HG02759 (cell line): ENCODE results near the gene SPINK5.
"Not testable (repeated sequence)": the region's sequence is repeated elsewhere in the genome, so short reads cannot be mapped to it uniquely, and the experiment has no call there.

Experiments
- ATAC-seq: cut with Tn5 transposase; IDR thresholded peaks from one replicate; pipeline ENCODE4 v1.9.1; 2021; ENCODE audit warnings: mild to moderate bottlenecking, moderate library complexity; ENCODE audit not compliant: unreplicated experiment

SPINK5 gene, protein sequence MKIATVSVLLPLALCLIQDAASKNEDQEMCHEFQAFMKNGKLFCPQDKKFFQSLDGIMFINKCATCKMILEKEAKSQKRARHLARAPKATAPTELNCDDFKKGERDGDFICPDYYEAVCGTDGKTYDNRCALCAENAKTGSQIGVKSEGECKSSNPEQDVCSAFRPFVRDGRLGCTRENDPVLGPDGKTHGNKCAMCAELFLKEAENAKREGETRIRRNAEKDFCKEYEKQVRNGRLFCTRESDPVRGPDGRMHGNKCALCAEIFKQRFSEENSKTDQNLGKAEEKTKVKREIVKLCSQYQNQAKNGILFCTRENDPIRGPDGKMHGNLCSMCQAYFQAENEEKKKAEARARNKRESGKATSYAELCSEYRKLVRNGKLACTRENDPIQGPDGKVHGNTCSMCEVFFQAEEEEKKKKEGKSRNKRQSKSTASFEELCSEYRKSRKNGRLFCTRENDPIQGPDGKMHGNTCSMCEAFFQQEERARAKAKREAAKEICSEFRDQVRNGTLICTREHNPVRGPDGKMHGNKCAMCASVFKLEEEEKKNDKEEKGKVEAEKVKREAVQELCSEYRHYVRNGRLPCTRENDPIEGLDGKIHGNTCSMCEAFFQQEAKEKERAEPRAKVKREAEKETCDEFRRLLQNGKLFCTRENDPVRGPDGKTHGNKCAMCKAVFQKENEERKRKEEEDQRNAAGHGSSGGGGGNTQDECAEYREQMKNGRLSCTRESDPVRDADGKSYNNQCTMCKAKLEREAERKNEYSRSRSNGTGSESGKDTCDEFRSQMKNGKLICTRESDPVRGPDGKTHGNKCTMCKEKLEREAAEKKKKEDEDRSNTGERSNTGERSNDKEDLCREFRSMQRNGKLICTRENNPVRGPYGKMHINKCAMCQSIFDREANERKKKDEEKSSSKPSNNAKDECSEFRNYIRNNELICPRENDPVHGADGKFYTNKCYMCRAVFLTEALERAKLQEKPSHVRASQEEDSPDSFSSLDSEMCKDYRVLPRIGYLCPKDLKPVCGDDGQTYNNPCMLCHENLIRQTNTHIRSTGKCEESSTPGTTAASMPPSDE

DNA sequence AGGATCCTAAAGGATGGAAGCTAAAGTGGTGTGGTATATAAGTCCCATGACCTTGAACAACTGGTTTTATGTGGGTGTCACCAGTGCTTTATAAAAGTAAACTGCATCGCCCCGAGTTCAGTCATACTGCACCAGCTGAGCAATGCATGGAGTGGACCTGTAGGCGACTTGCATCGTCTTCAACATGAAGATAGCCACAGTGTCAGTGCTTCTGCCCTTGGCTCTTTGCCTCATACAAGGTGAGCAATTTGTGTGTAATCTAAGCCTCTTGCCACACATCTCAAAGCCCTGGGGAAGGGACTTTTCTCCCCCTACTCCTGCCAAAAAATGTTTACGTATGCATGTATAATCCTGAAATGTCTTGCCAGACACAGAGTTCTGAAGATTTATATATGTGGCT, at the start of gene SPINK5:
SPINK5 (plus strand) TSS at position 120 of the 400 bp plus-strand sequence; CDS start at position 185, 65 bp downstream.
- ATAC-seq = no peak

DNA sequence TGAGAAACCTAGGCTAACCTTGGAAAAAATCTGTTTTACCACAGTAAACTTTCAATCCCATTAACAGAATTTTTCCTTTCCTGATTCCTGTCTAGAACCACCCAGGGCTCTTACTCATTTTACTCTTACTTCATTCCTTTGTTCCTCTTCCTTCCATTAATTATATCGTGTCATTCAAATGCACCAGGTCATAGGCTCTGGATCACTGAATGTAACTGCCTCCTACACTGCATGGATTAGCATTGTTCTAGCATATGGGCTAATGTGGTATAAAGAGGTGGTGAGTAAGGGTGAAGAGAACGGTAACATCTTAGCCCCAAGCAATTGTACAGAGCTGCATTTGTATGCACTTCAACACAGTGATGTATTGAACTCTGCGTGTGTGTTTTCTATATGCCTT, 49.5 kb upstream of the SPINK5 start:
- no peak for ATAC-seq

DNA sequence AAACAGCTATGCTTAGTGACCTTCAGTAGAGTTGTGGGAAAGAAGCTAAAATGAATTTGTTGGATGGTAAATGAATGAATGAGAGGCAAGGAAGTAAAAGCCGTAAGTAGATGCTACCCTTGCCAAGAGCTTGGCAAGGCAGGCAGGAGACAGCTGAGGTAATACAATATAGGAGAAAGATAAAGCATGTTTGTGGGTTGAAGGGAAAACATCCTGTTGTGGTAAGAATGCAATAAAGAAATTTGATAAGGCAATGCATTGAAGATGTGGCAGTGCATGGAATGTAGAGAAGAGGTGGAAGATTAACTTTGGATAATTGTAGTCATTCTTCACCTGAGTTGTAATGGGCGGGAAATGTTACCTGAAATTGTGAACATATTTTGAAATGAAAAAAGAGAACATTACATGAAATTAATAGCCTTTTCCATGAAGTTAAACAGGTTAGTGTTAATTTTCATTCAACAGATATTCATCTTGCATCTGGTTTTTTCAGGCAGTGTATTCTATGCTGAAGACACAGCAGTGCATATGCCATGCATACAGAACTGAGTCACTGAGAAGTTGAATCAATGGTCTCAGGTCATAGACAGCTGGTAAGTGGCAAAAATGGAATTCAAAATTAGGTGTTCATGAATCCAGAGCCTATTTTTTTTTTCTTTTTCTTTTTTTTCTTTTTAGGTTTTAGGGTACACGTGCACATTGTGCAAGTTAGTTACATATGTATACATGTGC, 43.4 kb upstream of the SPINK5 start:
- no peak for ATAC-seq

DNA sequence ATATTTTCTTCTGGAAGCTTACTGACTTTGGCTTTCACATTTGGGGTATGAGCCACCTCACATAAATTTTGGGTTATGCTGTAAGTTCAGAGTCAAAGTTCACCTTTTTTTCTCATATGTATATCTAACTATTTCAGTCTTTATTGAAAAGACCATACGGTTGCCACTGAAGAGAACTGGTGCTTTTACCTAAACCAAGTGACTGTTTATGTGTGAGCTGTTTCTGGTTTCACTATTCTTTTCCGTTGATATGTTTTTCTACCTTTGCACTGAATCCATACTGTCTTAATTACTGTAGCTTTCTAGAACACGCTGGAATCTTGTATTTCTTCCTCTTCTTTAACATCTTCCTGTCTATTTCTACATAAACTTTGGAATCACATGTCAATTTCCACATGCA, 36.3 kb upstream of the SPINK5 start:
- ATAC-seq = no peak

DNA sequence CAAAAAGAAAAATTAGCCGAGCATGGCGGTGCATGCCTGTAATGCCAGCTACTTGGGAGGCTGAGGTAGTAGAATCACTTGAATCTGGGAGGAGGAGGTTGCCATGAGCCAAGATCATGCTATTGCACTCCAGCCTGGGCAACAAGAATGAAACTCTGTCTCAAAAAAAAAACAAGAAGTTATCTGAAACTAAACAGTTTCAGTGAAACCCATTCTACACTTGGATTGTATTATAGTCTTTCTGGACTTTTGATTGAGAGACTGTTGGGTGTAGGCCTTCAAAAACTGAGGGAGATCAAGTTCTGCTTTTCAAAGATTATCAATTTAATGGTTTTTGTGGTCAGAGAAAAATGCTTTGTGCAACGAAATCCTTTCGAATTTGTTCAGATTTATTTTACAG, 34.6 kb upstream of the SPINK5 start:
- ATAC-seq = no peak

DNA sequence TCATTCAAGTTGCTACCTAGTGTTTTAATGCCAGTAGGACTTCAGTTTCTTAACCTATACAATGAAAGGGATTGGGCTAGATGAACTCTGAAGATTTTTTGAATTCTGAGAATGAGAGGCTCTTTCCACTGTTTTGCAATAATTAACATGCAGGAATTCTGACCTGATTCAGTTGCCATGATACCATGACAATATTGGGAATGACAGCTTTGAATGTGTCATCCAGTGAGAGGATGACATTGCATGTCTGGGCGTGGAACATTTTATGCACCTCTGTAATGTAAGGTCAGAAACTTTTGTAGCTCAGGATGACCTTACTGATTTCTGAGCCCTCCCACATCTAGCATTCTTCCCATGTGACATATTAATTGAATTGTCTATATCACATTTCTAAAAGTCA, 30.6 kb upstream of the SPINK5 start:
- no peak for ATAC-seq

DNA sequence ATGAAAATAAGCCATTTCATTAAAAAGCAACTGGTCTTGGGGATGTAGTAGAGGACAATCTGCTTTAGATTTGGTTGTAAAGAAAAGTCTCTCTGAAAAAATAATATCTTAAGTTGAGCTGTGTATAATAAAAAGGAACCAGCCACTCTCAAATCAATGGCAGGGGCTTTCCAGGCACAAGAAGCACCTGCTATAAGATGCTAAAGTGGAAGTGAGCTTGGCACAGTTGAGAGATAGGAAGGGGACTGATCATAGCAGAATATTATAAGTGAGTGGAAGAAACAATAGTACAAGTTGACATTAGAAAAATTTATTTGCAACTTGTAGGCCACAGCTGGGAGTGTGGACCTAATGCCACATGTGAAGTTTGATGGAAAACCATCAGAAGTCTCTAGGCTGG, 28.1 kb upstream of the SPINK5 start:
- no peak for ATAC-seq

DNA sequence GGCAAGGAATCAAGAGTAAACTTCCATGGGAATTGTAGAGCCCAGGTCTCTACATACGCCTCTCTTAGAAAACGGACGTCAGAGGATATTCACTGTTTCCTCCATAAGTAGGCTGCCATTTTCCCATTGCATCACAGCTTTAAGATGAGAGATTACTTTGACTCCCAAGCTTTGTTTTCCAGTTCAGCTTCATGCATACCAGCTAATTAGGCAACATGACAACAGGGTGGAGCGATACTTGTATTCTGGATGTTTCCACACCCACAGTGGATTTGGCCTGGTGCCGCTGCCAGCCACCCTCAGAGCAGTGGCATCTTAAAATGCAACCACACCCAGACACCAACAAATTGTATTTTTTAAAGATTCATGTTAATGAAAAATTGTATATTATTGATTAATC, 20.9 kb upstream of the SPINK5 start:
- no peak for ATAC-seq

DNA sequence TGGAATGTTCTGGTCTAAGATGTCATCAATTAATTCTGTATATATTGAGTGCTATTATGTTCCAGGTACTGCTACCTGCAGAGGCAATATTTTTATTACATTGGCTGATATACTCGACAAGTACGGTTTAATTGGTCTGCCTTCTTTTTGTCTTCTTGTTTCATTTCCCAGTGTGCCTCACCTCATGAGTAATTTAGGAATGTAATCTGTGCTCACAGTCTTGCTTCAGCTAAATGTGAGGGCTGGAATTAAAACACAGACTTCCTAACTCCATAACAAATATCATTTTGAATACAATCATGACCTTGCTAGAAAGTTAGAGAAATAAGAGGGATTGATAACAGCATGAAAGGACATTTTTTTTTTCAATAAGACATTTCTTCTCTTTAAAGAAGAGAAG, 20.1 kb upstream of the SPINK5 start:
- no peak for ATAC-seq

DNA sequence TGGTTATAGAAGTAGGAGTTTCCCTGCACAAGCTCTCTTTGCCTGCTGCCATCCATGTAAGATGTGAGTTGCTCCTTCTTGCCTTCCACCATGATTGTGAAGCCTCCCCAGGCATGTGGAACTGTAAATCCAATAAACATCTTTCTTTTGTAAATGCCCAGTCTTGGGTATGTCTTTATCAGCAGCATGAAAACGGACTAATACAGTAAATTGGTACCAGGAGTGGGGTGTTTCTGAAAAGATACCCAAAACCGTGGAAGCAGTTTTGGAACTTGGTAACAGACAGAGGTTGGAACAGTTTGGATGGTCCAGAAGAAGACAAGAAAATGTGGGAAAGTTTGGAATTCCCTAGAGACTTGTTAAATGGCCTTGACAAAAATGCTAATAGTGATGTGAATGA, 8.6 kb upstream of the SPINK5 start:
- not testable (repeated sequence) for ATAC-seq

DNA sequence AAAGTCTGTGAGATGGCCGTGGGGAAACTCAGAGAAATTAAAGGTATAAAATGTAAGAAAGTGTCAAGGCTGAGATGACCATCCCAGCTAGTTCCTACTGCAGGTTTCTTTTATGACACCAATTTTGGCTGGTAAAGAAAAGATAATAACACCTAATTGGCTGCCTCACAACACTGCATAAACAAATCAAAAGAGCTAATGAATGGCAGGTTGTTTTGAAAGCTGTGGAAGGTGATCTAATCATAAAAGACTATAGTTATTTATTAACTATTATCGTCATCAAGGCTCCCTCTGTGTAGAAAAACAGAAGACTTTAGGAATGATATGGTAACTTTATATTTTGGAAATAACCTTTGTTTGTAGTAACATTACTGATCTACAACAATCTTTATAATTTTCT, 3.5 kb upstream of the SPINK5 start:
- ATAC-seq = no peak

DNA sequence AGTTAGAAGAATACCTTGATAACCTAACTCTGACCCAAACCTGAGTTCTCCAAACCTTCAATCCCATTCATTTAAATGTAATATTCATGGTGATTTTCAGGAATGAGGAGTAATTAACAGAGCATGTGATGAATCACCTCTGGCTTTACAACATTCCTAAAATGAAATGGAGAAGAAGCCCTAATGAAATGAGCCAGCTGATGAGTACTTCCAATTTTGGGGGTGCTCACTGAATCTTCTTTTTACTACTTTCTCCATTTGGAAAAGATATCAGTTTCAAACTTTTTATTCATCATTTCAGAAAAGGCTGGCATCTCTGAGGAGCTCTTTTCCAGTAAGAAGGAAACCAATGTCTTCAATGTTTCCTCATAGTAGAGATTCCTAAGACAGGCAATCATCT, 2.9 kb upstream of the SPINK5 start:
- ATAC-seq = no peak

DNA sequence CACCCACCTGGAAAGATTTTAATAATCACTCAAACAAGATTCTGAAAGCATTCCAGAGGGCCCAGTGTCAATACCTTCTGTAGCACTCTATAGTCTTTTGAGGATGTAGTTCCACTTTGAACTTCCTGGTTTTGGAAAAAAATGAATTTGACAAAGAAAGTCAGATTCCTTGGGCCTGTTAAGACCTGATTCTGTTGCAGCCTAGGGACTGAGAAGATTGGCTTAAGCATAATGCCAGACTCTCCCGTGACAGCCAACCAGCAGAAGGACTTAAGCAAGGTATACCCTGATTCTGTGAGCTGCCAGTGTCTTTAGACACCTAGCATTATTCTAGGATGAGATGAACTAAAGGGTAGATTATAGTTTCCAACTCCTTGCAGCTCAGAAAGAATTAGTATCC, 6.8 kb downstream of the SPINK5 start:
- ATAC-seq = no peak

DNA sequence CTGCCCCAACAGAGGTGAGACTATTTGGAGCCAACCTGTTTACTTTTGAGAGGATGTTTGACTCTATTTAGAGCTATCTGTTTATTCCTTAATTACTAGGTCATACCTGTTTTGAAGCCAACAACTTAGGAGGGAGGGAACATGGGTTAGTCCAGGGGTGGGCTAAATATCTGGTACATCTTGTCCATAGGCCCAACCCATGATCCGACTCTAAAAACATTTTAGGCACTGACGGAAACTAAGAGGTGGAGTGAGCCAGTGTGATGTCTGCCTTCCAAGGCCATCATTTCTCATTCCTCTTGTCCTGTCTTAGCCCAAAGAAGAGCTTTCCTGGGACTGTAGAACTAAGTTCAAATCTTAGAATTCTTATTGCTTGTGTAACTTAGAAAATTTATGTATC, 8.4 kb downstream of the SPINK5 start:
- no peak for ATAC-seq

DNA sequence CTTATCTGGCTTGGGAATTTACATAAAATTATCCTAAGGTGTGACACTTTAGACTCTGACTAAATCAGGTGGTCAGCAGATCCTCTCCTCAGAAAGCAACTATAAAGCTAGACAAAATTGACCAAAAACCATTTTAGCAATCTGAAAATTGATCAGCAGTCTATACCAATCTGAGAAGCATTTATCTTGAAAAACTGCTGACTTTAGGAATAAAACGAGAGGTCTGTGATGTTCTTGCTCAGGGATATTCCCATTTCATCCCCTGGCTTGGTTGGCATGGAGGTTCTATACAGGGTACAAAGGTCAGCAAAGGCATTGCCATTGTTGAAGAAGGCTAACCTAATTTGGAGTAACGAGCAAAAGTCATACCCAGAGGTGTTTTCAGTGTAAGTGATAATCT, 11.7 kb downstream of the SPINK5 start:
- no peak for ATAC-seq

DNA sequence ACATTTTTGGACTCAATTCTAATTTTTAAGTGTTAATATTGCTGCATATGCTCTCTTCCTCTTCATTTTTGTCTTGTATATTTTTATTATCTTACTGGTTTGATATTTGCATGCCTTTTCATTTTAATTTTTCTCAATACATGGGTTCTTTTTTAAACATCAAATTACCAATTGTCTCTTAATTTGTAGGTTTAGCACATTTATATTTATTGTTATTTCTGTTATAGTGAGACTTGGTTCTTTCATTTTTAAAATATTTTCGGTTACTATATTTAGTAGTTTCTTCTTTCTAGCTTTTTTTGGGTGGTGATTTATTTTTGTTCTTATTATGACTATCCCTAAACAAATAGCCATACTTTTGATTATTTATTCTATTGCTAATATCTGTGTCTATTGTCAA, 19.4 kb downstream of the SPINK5 start:
- ATAC-seq = no peak

DNA sequence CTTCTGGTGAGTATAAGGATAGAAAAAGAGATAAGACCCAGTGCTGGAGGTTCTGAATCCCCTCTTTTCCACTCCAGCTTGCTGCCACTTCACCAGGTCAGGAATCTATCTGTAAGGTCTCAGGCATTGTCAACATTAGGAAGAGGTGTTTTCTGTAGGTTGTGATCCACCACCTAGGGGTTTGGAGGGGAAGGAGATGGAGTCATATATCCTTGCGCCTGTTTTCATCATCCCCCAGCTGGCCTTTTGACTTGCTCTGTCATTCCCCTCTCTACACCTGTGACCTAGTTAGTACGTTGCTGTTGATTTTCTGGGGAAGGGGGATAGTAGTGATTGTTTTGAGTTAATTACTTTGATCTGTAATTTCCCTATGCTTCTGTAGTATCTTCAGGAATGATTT, 20.5 kb downstream of the SPINK5 start:
- no peak for ATAC-seq

DNA sequence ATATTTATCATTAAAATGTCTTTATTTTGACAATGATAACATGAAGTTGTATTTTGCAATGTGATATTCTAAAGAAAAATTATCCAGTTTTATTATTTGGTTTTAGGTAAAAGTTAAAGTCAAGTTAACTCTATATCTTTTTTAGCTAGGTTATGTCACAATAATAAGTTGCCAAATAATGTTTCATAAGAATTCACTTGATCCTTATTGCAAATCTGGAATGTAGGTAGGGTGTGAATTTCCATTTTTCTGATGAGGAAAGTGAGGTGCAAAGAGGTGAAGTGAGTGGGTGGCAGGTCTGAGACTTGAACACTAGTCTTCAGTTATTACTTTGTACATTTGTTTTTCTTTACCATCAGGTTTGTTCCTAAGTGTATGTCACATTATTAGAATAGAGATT, 21.5 kb downstream of the SPINK5 start:
- ATAC-seq = no peak

DNA sequence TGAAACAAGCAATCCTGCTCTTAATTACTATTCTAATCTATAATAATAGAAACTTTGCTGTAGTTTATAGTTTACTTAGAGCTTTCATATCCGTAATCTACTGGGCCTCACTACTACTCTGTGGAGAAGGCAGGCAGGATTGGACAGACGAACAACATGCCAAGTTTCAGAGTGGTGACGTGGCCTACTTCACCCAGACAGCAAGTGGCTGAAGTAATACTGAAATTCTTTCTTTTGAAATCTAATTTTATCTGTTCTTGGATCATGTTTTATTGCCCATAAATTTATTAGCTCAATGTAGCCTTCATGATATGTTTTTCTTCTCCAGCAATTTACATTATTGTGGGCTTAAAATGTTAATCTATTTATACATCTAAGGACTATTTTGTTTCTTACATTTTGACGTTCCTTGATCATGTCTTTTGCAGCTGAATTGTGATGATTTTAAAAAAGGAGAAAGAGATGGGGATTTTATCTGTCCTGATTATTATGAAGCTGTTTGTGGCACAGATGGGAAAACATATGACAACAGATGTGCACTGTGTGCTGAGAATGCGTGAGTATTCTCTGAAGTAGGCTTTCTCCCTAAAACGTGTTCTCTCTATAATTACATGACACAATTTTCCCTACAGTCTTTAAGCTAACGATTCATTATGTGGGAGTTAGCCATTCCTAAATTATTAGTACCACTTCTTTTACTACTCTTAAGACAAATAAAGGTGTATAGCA, 22.4 kb downstream of the SPINK5 start:
- ATAC-seq = no peak

DNA sequence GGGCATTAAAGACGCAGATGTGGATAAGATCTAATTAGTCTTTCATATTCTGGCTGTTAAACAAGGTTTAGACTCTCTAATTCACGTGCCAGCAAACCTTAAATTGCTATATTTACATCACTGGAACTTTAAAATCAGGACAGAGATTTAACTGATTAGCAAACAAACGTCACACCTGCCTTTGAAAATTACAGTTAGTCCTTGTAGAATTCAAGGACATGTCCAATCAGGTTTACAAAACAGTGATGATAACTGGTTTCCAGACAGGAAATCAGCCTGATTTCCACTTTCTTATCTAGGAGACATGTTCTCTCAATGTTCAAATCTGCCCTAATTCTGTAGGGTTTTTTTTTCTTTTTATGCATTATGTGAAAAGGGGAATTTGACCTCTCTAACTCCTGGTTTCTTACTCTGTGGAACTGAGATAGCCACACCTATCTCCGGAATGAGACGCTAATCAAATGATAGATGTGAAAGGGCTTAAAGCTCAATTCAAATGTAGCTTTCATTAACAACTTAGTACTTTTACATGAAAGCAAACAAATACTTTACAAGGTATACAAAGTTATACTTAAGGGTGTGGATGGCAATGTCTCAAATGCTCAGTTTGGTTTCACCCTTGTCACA, 26.5 kb downstream of the SPINK5 start:
- no peak for ATAC-seq
